Stimulated activated CD4-positive, alpha-beta T cell treated with anti-CD3 and anti-CD28 coated beads, Interleukin-4, amount 100 ng/mL, for 48 hours (primary cell): Measurements from ENCODE around the gene RIN1.
"Not testable (repeated sequence)": the region's sequence is repeated elsewhere in the genome, so short reads cannot be mapped to it uniquely, and the experiment has no call there.

ENCODE experiments used
- DNase-seq, 2 donors: peaks; one replicate each; pipeline ENCODE4 v3.0.0-alpha.2; 2020; ENCODE audit warnings: low read depth in 2 of 2

RIN1 gene

GRCh38 chr11:66336234-66337102, at the start of gene RIN1:
Gene RIN1 (minus strand): TSS chr11:66336434. CDS start chr11:66336402, 32 bp downstream.
- peak; percentile 43 to 64 for DNase-seq

- DNase-seq: not testable (repeated sequence)
Measured at GRCh38 chr11:66384316-66384715, 48.1 kb upstream of the RIN1 start.

- DNase-seq: not testable (repeated sequence)
Measured at GRCh38 chr11:66380264-66380663, 44.0 kb upstream of the RIN1 start.

- not testable (repeated sequence) for DNase-seq
Measured at GRCh38 chr11:66373690-66374287, 37.6 kb upstream of the RIN1 start.

GRCh38 chr11:66373265-66373664, 37.0 kb upstream of the RIN1 start:
- no peak for DNase-seq

GRCh38 chr11:66371627-66372415, 35.6 kb upstream of the RIN1 start, which contains the start of gene SLC29A2:
Gene SLC29A2 (minus strand): TSS chr11:66371760. CDS start chr11:66371591, 169 bp downstream.
- DNase-seq: peak; percentile 67 to 72

- DNase-seq: no peak
Measured at GRCh38 chr11:66369073-66369894, 33.0 kb upstream of the RIN1 start.

- DNase-seq: no peak
Measured at GRCh38 chr11:66368484-66368883, 32.2 kb upstream of the RIN1 start.

- no peak for DNase-seq
Measured at GRCh38 chr11:66367561-66368312, 31.5 kb upstream of the RIN1 start.

GRCh38 chr11:66366844-66367477, 30.7 kb upstream of the RIN1 start:
- no peak for DNase-seq

- no peak for DNase-seq
Measured at GRCh38 chr11:66365711-66366619, 29.7 kb upstream of the RIN1 start.

- DNase-seq: no peak
Measured at GRCh38 chr11:66365166-66365565, 28.9 kb upstream of the RIN1 start.

GRCh38 chr11:66363805-66364535, 27.7 kb upstream of the RIN1 start:
- DNase-seq: peak; percentile 73 to 88

GRCh38 chr11:66363187-66363601, 27.0 kb upstream of the RIN1 start:
- no peak for DNase-seq

- DNase-seq: no peak
Measured at GRCh38 chr11:66362481-66363147, 26.4 kb upstream of the RIN1 start.

- DNase-seq: no peak
Measured at GRCh38 chr11:66361502-66361941, 25.3 kb upstream of the RIN1 start.

- DNase-seq: no peak
Measured at GRCh38 chr11:66360406-66361073, 24.3 kb upstream of the RIN1 start.
